HS-5 (cell line): Measurements from ENCODE around the gene TRPM8.

Experiments used
- DNase-seq: peaks from one replicate; pipeline ENCODE4 v3.0.0-alpha.2; 2012; ENCODE audit warnings: low read depth

The TRPM8 gene

DNA sequence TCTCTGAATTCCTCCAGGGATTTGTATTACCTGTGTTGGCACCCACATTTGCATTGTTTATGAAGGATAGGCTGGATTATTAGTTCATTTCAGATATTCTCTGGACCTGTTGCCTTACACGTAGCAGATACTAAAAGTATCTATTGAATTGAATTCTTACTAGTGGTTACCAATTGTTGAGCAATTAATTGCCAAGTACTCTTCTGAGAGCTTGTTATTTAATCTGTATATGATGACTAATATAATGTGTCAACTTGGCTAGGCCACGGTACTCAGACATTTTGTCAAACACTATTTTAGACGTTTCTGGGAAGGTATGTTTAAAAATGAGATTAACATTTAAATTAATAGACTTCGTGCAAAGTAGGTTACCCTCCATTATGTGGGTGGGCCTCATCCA, 130.9 kb downstream of the TRPM8 start:
- DNase-seq = no peak

DNA sequence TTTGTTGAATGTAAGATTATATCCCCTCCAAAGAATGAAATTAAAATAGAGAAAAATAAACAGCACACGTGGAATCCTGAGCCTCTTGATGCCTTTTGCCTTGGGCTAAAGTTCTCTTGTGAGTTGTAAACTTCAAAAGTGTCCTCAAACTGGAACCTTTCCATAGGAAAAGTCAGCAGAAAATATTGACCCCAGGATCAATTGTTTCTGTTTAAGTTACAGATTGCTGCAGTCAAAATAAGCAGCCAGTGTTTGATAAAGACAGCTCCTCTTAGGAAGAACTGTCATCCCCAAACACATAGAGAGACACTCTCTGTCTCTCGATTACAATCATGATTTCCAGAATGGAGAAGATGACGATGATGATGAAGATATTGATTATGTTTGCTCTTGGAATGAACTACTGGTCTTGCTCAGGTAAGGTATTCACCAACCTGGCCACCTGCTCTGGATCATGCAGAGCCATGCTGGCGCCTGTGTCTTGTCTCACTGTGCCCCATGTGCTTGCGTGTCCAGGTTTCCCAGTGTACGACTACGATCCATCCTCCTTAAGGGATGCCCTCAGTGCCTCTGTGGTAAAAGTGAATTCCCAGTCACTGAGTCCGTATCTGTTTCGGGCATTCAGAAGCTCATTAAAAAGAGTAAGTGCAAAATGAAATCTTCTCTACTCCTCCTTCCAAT, 133.4 kb downstream of the TRPM8 start, which contains the start of gene SPP2:
Gene SPP2, plus strand, starts transcription at position 248 of the 681 bp plus-strand sequence. Its CDS starts 85 bp downstream, at position 333.
- DNase-seq = no peak

DNA sequence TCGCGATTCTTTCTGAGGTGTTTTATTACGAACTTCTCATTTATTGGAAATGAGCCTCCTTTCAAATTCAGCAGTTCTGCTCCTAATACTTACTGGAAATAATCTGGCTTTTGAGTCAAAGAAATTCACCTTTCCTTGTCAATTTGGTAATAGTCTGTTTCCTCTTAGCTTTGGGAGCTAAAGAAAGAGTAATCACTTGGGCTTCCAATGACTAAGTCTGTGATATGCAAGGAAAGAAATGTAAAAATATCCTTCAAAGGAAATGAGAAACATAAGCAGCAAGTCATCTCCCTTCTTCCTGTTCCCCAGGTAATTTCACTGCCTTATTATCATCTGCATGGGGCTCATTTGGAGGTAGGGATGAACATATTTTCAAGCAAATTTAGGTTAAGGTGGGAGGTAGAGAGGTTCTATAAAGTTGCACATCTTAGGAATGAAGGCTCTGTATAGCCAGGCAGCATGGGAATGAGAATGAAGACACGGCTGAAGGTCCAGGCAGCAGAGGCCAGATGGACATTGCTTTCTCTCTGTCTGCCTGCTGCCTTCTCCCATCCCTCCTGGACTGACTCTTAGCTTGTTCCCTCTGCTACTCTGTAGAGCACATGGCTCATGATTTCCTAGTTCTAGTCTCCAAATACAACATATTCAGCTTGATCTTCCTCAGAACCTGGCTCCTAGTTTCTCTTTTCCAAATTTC, 134.3 kb downstream of the TRPM8 start:
- DNase-seq = peak; percentile 28

DNA sequence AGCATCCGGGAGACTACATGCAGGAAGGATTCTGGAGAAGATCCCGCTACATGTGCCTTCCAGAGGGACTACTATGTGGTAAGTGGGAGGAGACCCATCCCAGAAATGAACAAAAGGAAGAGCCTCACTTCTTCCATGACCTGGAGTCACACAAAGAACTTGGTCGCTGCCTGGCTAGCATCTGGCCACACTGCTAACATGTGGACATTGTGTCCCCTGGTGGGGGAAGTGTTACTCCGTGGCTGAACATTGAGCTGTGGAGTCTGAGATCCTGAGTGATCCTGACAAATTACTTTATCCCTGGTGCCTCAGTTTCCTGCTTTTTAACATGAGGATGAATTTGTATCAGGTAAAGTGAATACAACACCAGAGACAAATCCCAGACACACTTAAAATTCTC, 141.7 kb downstream of the TRPM8 start:
- no peak for DNase-seq

DNA sequence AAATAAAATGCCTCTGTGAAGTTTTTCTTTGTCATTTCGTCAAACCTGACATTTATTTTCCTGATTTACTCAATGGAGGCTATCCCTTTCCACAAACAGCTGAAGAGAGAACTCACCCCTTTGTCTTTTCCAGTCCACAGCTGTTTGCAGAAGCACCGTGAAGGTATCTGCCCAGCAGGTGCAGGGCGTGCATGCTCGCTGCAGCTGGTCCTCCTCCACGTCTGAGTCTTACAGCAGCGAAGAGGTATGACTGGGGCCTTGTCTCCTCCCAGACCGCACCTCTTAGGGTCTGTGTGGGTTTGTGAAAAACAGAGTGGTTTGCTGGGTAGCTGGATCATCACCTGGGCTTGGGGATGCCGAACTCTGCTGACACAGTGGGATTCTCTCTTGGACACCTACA, 143.1 kb downstream of the TRPM8 start:
- DNase-seq = no peak

DNA sequence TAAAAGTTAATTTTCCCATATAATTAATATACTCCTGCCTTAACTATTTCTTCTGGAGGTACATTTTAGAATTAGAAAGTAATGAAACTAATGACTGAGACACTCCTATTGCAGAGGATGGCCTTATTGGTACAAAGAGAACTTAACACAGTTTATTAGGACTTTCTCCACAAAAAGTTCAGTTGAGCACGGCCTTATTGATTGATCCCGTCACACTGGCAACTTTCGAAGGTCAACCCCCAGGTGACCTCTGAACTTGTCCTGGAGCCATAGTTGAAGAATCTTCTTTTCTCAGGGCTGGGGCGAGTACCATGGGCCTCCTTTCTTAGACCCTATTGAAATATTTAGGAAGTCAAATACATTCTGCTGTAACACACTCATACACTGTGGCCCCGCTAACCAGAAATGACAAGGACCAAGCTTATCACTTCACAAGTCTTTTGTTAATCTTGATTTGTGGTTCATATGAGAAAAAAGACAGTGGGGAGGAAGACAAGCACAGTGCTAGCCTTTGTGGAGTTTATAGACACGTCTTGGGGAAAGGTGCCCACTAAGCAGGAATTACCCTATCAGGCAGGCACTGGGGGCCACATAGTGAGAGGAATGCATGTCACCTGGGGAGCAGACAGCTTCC, 144.6 kb downstream of the TRPM8 start:
- no peak for DNase-seq

DNA sequence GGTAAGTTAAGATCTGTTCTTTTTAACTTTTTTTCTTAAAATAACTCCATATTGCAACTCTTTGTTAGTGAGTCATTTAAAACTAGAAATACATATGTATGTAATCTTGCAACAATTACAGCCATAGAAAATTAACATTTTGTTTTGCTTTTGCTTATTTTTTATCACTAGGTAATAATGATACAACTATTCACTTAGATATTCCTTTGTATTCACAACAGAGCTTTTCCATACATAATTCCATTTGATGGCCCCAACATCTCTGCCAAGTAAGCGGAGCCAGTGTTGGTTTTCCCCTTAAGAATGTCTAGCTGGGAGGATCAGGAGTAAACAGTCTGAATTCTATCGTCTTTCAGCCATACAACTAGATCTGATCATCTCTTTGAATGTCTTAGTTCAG, 149.4 kb downstream of the TRPM8 start:
- DNase-seq = no peak
